Breast epithelium (tissue), 4 donors: Measurements from ENCODE around the gene NEURL4. TPM values are rescaled to one million over a fixed set of nuclear protein-coding genes. Genes with fewer than 3 reads are reported as not detected.

Experiments used
- DNase-seq, 2 donors: peaks; one replicate each; pipeline ENCODE4 v3.0.0-alpha.2; 2019; ENCODE audit warnings: low spot score in 2 of 2
- H3K27ac ChIP-seq, 2 donors: fragments of 200-600 bp; sonication (generic) in 1 of 2; one replicate each; pipeline ENCODE4 v1.5.1; 2016 to 2019; ENCODE audit warnings: mild to moderate bottlenecking in 1 of 2
- H3K27me3 ChIP-seq, 2 donors: fragments of 200-600 bp; sonication (generic) in 1 of 2; one replicate each; pipeline versions ENCODE4 v1.5.1 to v1.6.0; 2017 to 2019; ENCODE audit warnings: control low read depth in 1 of 2, mild to moderate bottlenecking in 1 of 2
- H3K36me3 ChIP-seq: fragments of 200-600 bp; one replicate; pipeline ENCODE4 v1.5.1; 2019
- H3K4me1 ChIP-seq, 2 donors: fragments of 200-600 bp; sonication (generic); one replicate each; pipeline ENCODE4 v1.5.1; 2016 to 2019; ENCODE audit warnings: control low read depth in 1 of 2
- H3K4me3 ChIP-seq, 3 donors: fragments of 200-600 bp; sonication (generic); 1 replicate in 2 of 3; 2 replicates in 1 of 3; pipeline ENCODE4 v1.5.1; 2016 to 2019; ENCODE audit warnings: mild to moderate bottlenecking in 3 of 3, moderate library complexity in 2 of 3
- H3K9me3 ChIP-seq, 2 donors: fragments of 200-600 bp; sonication (generic) in 1 of 2; one replicate each; pipeline ENCODE4 v1.5.1; 2016 to 2019; ENCODE audit warnings: control low read depth in 1 of 2
- CTCF ChIP-seq, 3 donors: fragments of 450-650 bp; IDR thresholded peaks; one replicate each; pipeline ENCODE4 v1.5.1; 2016 to 2017; ENCODE audit warnings: antibody characterized with exemption in 3 of 3, mild to moderate bottlenecking in 3 of 3, moderate library complexity in 3 of 3
- POLR2A ChIP-seq: fragments of 450-650 bp; IDR thresholded peaks from one replicate; pipeline ENCODE4 v1.6.1; 2016; ENCODE audit warnings: antibody characterized with exemption, mild to moderate bottlenecking, moderate library complexity
- POLR2AphosphoS5 ChIP-seq, 3 donors: sonication (generic); formaldehyde crosslinking; IDR thresholded peaks; one replicate each; pipeline ENCODE4 v1.6.1; 2017; ENCODE audit warnings: antibody characterized with exemption in 3 of 3
- intact Hi-C: fragments of 100-400 bp; cut with DNase I; formaldehyde crosslinking; loops from one replicate; pipeline ENCODE4 v1.15.1; 2023; ENCODE audit warnings: low total_unique reads
- total RNA-seq, 3 donors: library from RNA; depleted of rRNA; stranded (reverse); fragments of >200 nt; gene quantifications; one replicate each; pipeline ENCODE4 v1.1.0, GENCODE V29; 2016

Gene NEURL4
- total RNA-seq, 3 donors from 2014 or later = 15.0 to 22.9 (median 17.4) TPM

GRCh38 chr17:7354262-7354843, 25.2 kb upstream of the NEURL4 start:
- Histone ChIP-seq H3K9me3 (no peaks in the 10 kb centered on the region), H3K27me3 (no peaks in the 10 kb centered on the region), H3K4me1 (peaks cover 0 to 12% of the 10 kb centered on the region in 2 donors), H3K27ac (peak overlapping the region; percentile 60 to 74), H3K4me3 (no peak overlapping the region), H3K36me3 (no peaks in the 10 kb centered on the region)
- TF ChIP-seq CTCF (IDR thresholded peaks at IDR 0.05) (no peak), POLR2AphosphoS5 (IDR thresholded peaks at IDR 0.05) (no peak), POLR2A (no peak)
- intact Hi-C loops = loop anchor here (10.0 kb wide), 1 partner anchor 80 kb away; the partner anchor contains the start of genes FGF11 and TMEM102
- DNase-seq = peak in 1 of 2 donors; percentile 32

- Histone ChIP-seq H3K4me3 (peak overlapping the region; percentile 70 to 79 (median 72)), H3K9me3 (no peaks in the 10 kb centered on the region), H3K27ac (peak overlapping the region; percentile 98 to 99), H3K27me3 (no peaks in the 10 kb centered on the region), H3K36me3 (no peaks in the 10 kb centered on the region), H3K4me1 (peaks cover 0 to 12% of the 10 kb centered on the region in 2 donors)
- intact Hi-C loops = loop anchor here (10.0 kb wide), 1 partner anchor 82 kb away; the partner anchor contains the start of genes FGF11 and TMEM102
- TF ChIP-seq POLR2A = no peak
- no peak for TF ChIP-seq CTCF (IDR thresholded peaks at IDR 0.05)
- no peak for TF ChIP-seq POLR2AphosphoS5 (IDR thresholded peaks at IDR 0.05)
- DNase-seq = no peak
Observed at GRCh38 chr17:7352910-7353635, 23.9 kb upstream of the NEURL4 start.

GRCh38 chr17:7352503-7352889, 23.4 kb upstream of the NEURL4 start:
- no peak for DNase-seq
- peaks cover 0 to 12% of the 10 kb centered on the region in 2 donors for H3K4me1 ChIP-seq
- peak overlapping the region; percentile 98 to 99 for H3K27ac ChIP-seq
- H3K36me3 ChIP-seq = no peaks in the 10 kb centered on the region
- intact Hi-C loops = loop anchor here (10.0 kb wide), 1 partner anchor 82 kb away; the partner anchor contains the start of genes FGF11 and TMEM102
- no peaks in the 10 kb centered on the region for H3K27me3 ChIP-seq
- no peaks in the 10 kb centered on the region for H3K9me3 ChIP-seq
- peak overlapping the region; percentile 70 to 79 (median 72) for H3K4me3 ChIP-seq
- no peak for TF ChIP-seq POLR2A
- TF ChIP-seq CTCF (IDR thresholded peaks at IDR 0.05) = peak in 1 of 3 donors; percentile 88

GRCh38 chr17:7351665-7352502, 22.7 kb upstream of the NEURL4 start, which contains the start of gene KCTD11:
TSS of gene KCTD11 (plus strand) at chr17:7352162.
- Histone ChIP-seq H3K27ac (peak within 1 kb of the TSS; percentile 98 to 99), H3K4me3 (peak within 1 kb of the TSS; percentile 70 to 79 (median 72)), H3K27me3 (no peaks in the 10 kb centered on the region), H3K9me3 (no peaks in the 10 kb centered on the region), H3K36me3 (no peaks in the 10 kb centered on the region), H3K4me1 (peaks cover 0 to 12% of the 10 kb centered on the region in 2 donors)
- TF ChIP-seq POLR2A (no peak), POLR2AphosphoS5 (IDR thresholded peaks at IDR 0.05) (peak; percentile 27 to 46 (median 34)), CTCF (IDR thresholded peaks at IDR 0.05) (peak in 2 of 3 donors; percentile 65 to 78)
- peak; percentile 87 to 93 for DNase-seq
- intact Hi-C loops = loop anchor here (10.0 kb wide), 1 partner anchor 83 kb away; the partner anchor contains the start of genes FGF11 and TMEM102
